Sigmoid colon (tissue), 4 donors: ENCODE measurements around the gene ELMO2.
A peak's percentile ranks its signal among the peaks of the same experiment; 100 is the strongest.

Experiments
- EP300 ChIP-seq, 4 donors: sonication (generic); formaldehyde crosslinking; IDR thresholded peaks; one replicate each; pipeline ENCODE4 v1.6.1; 2017; ENCODE audit warnings: antibody characterized with exemption in 4 of 4
- POLR2A ChIP-seq, 2 donors: fragments of 450-650 bp; IDR thresholded peaks; one replicate each; pipeline ENCODE4 v1.6.1; 2016; ENCODE audit warnings: antibody characterized with exemption in 2 of 2, mild to moderate bottlenecking in 2 of 2, moderate library complexity in 2 of 2
- POLR2AphosphoS5 ChIP-seq, 4 donors: sonication (generic); formaldehyde crosslinking; IDR thresholded peaks; one replicate each; pipeline ENCODE4 v1.6.1; 2017; ENCODE audit warnings: antibody characterized with exemption in 4 of 4
- TF ChIP-seq, protein P1 (sequence below), 4 experiments: fragments of 450-650 bp in 3 of 4; fragments of 200-600 bp in 1 of 4; IDR thresholded peaks; one replicate each; pipeline ENCODE4 v1.5.1; 2016 to 2019; ENCODE audit warnings: antibody characterized with exemption in 4 of 4, mild to moderate bottlenecking in 3 of 4, moderate library complexity in 2 of 4

DNA sequence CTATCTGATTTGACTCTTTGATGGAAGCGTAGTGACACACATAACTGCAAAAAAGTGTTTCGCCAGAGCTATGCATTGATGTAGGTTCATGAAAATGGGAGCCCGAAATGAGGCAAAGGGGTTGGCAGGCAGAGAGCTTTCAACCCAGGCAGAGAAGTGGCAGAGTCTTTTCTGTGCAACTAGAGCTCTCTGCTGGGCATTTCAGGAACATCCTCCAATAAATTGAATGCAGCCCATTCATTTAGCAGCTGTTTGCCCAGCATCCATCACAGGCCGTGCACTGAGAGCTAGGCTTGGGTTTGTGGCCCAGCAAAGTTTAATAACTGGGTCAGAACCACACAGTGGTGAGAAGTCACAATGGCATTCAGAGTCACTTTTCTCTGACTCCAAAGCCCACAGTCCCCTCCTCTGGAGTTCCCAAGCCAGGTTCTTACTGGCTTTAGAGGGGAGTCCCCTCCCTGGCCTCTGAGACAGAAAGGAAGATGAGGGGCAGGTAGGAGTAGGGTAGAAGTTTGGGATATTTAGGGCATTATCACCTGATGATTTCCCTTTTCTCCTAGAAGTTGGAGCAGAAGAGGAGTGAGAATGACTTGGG, 31.8 kb upstream of the ELMO2 start:
- TF ChIP-seq, protein P1, sequence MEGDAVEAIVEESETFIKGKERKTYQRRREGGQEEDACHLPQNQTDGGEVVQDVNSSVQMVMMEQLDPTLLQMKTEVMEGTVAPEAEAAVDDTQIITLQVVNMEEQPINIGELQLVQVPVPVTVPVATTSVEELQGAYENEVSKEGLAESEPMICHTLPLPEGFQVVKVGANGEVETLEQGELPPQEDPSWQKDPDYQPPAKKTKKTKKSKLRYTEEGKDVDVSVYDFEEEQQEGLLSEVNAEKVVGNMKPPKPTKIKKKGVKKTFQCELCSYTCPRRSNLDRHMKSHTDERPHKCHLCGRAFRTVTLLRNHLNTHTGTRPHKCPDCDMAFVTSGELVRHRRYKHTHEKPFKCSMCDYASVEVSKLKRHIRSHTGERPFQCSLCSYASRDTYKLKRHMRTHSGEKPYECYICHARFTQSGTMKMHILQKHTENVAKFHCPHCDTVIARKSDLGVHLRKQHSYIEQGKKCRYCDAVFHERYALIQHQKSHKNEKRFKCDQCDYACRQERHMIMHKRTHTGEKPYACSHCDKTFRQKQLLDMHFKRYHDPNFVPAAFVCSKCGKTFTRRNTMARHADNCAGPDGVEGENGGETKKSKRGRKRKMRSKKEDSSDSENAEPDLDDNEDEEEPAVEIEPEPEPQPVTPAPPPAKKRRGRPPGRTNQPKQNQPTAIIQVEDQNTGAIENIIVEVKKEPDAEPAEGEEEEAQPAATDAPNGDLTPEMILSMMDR (IDR thresholded peaks at IDR 0.05): peak in 1 of 4 experiments; percentile 23
- TF ChIP-seq POLR2A (IDR thresholded peaks at IDR 0.05): no peak
- no peak for TF ChIP-seq EP300 (IDR thresholded peaks at IDR 0.05)
- TF ChIP-seq POLR2AphosphoS5 (IDR thresholded peaks at IDR 0.05): no peak
